Endodermal cell (in vitro differentiated cells): ENCODE results near the gene RBM27. TPM values are rescaled to one million over a fixed set of nuclear protein-coding genes. Genes with fewer than 3 reads are reported as not detected.

Experiments
- DNase-seq: peaks from one replicate; pipeline ENCODE4 v3.0.0-alpha.2; 2017
- H3K27ac ChIP-seq: 2 replicates; pipeline ENCODE4 v1.5.1; 2013; ENCODE audit warnings: mild to moderate bottlenecking, low read depth, low read length, moderate library complexity
- H3K27me3 ChIP-seq: 2 replicates; pipeline ENCODE4 v1.6.1; 2013; ENCODE audit warnings: mild to moderate bottlenecking, low read length, moderate library complexity; ENCODE audit not compliant: insufficient read depth, control insufficient read depth, poor library complexity, severe bottlenecking
- H3K36me3 ChIP-seq: 2 replicates; pipeline ENCODE4 v1.7.0; 2013; ENCODE audit warnings: mild to moderate bottlenecking, low read length, moderate library complexity; ENCODE audit not compliant: control insufficient read depth, insufficient read depth
- H3K4me1 ChIP-seq: one replicate; pipeline ENCODE4 v1.7.0; 2013; ENCODE audit warnings: low read length; ENCODE audit not compliant: control insufficient read depth, insufficient read depth
- H3K4me3 ChIP-seq: 2 replicates; pipeline ENCODE4 v1.5.1; 2013; ENCODE audit warnings: mild to moderate bottlenecking, low read length, moderate library complexity
- H3K9ac ChIP-seq: 2 replicates; pipeline ENCODE4 v1.6.1; 2013; ENCODE audit warnings: mild to moderate bottlenecking, low read length, moderate library complexity; ENCODE audit not compliant: poor library complexity, severe bottlenecking; ENCODE audit errors: extremely low read depth
- H3K9me3 ChIP-seq: 2 replicates; pipeline ENCODE4 v1.6.1; 2013; ENCODE audit warnings: mild to moderate bottlenecking, low read length, moderate library complexity; ENCODE audit not compliant: control insufficient read depth
- H3K27ac Mint-ChIP-seq: 2 replicates; pipeline ENCODE4 v1.8.0; 2020; ENCODE audit warnings: mixed read lengths
- H3K27me3 Mint-ChIP-seq: 2 replicates; pipeline ENCODE4 v1.8.0; 2021; ENCODE audit warnings: mild to moderate bottlenecking, mixed read lengths; ENCODE audit not compliant: insufficient read depth
- H3K36me3 Mint-ChIP-seq: 2 replicates; pipeline ENCODE4 v1.8.0; 2020; ENCODE audit warnings: low read depth, mixed read lengths
- H3K4me1 Mint-ChIP-seq: 2 replicates; pipeline ENCODE4 v1.8.0; 2020; ENCODE audit warnings: mixed read lengths
- H3K4me3 Mint-ChIP-seq: 2 replicates; pipeline ENCODE4 v1.8.0; 2020; ENCODE audit warnings: mild to moderate bottlenecking, moderate library complexity, mixed read lengths
- H3K9me3 Mint-ChIP-seq: 2 replicates; pipeline ENCODE4 v1.8.0; 2020; ENCODE audit warnings: mild to moderate bottlenecking, mixed read lengths
- CTCF ChIP-seq: fragments of 200-600 bp; sonication (generic); conservative IDR thresholded peaks from 2 replicates; pipeline ENCODE4 v1.5.0; 2021; ENCODE audit warnings: antibody characterized with exemption, mild to moderate bottlenecking
- WGBS, 2 experiments: methylation state at CpG; one replicate each; pipeline versions ENCODE4 v1.1.5 to v1.1.7; 2013; ENCODE audit warnings: missing lambda C conversion rate in 2 of 2, mixed read lengths in 1 of 2; ENCODE audit not compliant: insufficient coverage in 1 of 2, insufficient read length in 1 of 2; 5-methylcytosine and 5-hydroxymethylcytosine counted together
- total RNA-seq, 2 donors: library from RNA; stranded (reverse); fragmentation: NEBNext Ultra II Directional in 1 of 2; extraction: Animal tissue kit (Norgen Biotek cat#: 25700) in 1 of 2; gene quantifications; 2 replicates in 1 of 2; 3 replicates in 1 of 2; pipeline ENCODE4 v1.2.1, GENCODE V29; 2021

RBM27 gene
- total RNA-seq, 2 donors from 2014 or later, result 26.9 to 30.9 TPM

GRCh38 chr5:146222005-146222404 is 18.6 kb downstream of the RBM27 start:
- Histone ChIP-seq H3K9ac (no peak overlapping the region), H3K27me3 (no peaks in the 10 kb centered on the region), H3K4me1 (no peaks in the 10 kb centered on the region), H3K9me3 (no peaks in the 10 kb centered on the region), H3K4me3 (no peak overlapping the region), H3K27ac (no peak overlapping the region), H3K36me3 (peaks cover 52% of the 10 kb centered on the region)
- no peak for TF ChIP-seq CTCF
- Mint-ChIP-seq H3K27me3 (no peaks in the 10 kb centered on the region), H3K9me3 (no peaks in the 10 kb centered on the region), H3K4me3 (no peak overlapping the region), H3K27ac (no peak overlapping the region), H3K36me3 (peaks cover 38% of the 10 kb centered on the region), H3K4me1 (no peaks in the 10 kb centered on the region)
- WGBS, 2 experiments, result 100% methylated on average over 1 of the region's 1 CpG; no CpG with 5 or more reads in 1 of the 2 experiments
- no peak for DNase-seq

GRCh38 chr5:146223179-146223578 is 19.8 kb downstream of the RBM27 start:
- H3K27me3 Mint-ChIP-seq, result no peaks in the 10 kb centered on the region
- WGBS, 2 experiments, result 100% methylated on average over 1 of the region's 1 CpG; no CpG with 5 or more reads in 1 of the 2 experiments
- no peak overlapping the region for H3K4me3 Mint-ChIP-seq
- Histone ChIP-seq H3K27ac (no peak overlapping the region), H3K27me3 (no peaks in the 10 kb centered on the region), H3K36me3 (peaks cover 61% of the 10 kb centered on the region), H3K9me3 (no peaks in the 10 kb centered on the region), H3K9ac (no peak overlapping the region), H3K4me3 (no peak overlapping the region), H3K4me1 (no peaks in the 10 kb centered on the region)
- peaks cover 40% of the 10 kb centered on the region for H3K36me3 Mint-ChIP-seq
- H3K4me1 Mint-ChIP-seq, result no peaks in the 10 kb centered on the region
- H3K27ac Mint-ChIP-seq, result no peak overlapping the region
- no peak for DNase-seq
- no peaks in the 10 kb centered on the region for H3K9me3 Mint-ChIP-seq
- TF ChIP-seq CTCF, result no peak

GRCh38 chr5:146229222-146229621 is 25.8 kb downstream of the RBM27 start:
- DNase-seq, result no peak
- H3K27me3 Mint-ChIP-seq, result no peaks in the 10 kb centered on the region
- no peak overlapping the region for H3K4me3 Mint-ChIP-seq
- Histone ChIP-seq H3K27me3 (no peaks in the 10 kb centered on the region), H3K9ac (no peak overlapping the region), H3K4me1 (no peaks in the 10 kb centered on the region), H3K4me3 (no peak overlapping the region), H3K36me3 (peaks cover 85% of the 10 kb centered on the region), H3K27ac (no peak overlapping the region), H3K9me3 (no peaks in the 10 kb centered on the region)
- H3K27ac Mint-ChIP-seq, result no peak overlapping the region
- H3K36me3 Mint-ChIP-seq, result peaks cover 58% of the 10 kb centered on the region
- no peaks in the 10 kb centered on the region for H3K9me3 Mint-ChIP-seq
- no peak for TF ChIP-seq CTCF
- no peaks in the 10 kb centered on the region for H3K4me1 Mint-ChIP-seq
